Fibroblast of skin of left biceps (primary cell): ENCODE measurements around the gene TNRC6B.
A peak's percentile ranks its signal among the peaks of the same experiment; 100 is the strongest.
"Not testable (repeated sequence)": the region's sequence is repeated elsewhere in the genome, so short reads cannot be mapped to it uniquely, and the experiment has no call there.

ENCODE experiments used
- DNase-seq, 2 experiments: peaks; one replicate each; pipeline ENCODE4 v3.0.0-alpha.2; 2013; ENCODE audit warnings: low read depth in 2 of 2

The TNRC6B gene

DNA sequence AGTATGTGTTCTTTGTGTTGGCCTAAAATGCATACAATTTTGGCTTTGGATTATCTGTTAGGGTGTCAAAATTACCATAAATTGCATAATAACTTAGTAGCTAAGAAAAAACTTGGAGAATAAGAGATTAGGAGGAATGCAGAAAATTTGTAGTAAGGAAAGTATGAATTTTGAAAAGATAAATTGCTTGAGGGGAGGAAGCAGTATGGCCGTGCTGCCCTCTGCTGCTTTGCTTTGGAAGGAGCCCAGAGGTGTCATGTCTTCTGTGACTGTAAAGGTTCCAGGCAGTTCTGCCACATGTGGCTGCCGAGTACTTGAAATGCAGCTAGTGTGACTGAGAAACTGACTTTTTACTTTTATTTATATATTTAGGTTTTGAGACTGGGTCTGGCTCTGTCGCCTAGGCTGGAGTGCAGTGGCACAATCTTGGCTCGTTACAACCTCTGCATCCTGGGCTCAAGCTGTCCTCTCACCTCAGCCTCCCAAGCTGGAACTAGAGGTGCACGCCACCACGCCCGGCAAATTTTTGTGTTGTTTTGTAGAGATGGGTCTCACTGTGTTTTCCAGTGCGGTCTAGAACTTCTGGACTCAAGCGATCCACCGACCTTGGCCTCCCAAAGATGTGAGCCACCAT is 170.4 kb downstream of the TNRC6B start:
- DNase-seq = no peak

DNA sequence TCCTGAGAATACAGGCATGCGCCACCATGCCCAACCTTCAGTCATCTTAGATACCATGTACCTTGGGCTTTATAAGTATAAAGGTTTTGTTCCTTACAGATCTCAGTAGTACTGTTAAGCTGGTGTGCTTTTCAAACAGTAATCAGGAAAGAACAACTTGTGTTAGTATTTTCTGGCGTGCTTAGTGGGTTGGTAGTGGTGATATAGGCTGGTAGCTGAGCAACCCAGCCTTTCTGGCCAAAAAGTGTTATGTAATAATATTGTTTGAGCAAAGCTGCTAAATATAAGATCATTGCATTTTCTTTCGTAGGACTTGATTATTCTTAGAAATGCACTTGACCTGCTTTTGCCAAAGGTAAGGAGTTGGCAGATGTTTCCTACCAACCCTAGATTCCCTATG is 175.0 kb downstream of the TNRC6B start:
- no peak for DNase-seq

DNA sequence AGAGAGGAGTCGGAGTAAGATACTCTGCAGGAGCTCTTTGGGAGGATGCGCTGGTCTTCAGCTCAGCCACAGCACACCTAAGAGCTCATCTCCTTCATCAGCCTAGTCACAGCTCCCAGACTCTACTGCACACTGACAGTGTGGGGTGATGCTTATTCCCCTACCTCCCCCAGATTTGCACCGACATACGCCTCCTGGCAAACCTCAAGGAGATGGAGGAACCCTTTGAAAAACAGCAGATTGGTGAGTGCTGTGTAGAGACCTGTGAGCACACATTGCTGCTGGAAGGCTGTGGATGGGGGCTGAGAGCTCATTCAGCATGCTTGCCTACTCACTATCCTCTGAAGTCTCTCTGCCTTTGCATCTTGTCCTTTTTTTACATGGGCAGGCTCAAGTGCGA is 183.4 kb downstream of the TNRC6B start:
- DNase-seq = no peak

DNA sequence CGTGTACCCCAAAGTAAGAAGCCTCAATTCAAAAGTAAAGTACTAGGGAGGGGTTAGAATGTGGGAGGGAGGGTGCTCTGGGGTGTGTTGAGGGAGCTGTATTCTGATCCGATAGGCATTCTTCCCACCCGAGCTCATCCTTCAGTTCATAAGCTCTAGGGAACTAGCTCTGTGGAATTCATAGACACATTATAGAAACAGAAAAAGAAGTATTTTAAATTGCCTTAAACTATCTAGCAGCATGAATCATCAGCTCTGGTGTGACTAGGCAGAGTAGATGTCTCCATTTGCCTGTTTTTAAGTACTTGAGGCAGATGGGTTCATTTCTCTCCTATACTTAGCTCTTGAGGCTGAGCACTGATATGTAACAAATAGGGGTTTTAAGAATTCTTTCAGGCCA is 185.3 kb downstream of the TNRC6B start:
- DNase-seq = peak; percentile 45 to 52

DNA sequence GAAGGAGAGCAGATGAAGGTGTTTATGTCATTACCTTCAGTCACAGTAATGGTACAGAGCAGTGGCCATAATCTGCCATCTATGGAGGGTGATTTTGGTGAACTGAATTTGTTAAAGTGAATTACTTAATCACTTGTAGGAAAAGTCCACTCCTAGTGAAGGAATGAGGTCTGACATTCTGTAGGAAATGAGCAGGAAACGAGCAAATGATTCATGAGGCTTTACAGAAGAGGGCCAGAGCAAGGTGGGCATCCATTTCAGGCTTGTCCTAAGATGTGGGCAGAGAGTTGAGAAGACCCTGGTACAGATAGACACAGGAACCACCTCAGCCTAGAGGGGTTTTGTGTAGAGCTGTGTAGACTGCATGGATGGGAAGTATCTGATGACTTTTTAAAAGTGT is 186.7 kb downstream of the TNRC6B start:
- DNase-seq = no peak

DNA sequence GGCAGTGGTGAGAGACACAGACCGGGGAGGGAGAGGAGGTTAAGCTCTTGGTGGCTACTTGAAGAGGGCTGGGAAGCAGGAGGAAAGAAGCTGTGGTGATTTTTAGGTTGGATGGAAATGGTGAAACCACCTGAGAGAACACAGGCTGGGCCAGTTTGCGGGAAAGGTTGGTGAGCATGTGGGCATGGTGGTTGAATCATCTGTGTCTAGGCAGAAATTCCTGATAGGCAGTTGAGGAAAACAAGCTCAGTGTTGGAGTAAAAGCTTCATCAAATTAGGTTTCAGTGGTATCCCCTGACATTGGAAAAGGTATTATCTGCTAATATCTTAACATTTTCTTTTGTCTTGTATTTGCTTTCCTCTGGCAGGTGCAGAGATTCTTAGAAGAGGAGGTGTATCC is 188.3 kb downstream of the TNRC6B start:
- DNase-seq = no peak

DNA sequence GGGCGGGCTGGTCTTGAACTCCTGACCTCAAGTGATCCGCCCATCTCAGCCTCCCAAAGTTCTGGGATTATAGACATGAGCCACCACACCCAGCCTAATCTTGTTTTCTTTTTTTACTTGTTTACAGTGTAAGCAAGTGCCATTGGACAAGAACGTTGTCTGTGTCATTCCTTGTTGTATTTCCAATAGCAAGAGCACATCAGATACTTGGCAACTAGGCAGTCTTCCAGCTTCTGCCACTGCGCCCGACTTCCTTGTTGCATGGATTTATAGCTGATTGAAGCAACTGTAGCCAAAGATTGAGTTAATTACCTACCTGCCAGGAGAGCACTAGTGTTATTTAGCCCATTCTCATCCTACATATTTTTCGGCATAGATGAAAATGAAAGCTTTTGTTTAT is 189.6 kb downstream of the TNRC6B start:
- no peak for DNase-seq

DNA sequence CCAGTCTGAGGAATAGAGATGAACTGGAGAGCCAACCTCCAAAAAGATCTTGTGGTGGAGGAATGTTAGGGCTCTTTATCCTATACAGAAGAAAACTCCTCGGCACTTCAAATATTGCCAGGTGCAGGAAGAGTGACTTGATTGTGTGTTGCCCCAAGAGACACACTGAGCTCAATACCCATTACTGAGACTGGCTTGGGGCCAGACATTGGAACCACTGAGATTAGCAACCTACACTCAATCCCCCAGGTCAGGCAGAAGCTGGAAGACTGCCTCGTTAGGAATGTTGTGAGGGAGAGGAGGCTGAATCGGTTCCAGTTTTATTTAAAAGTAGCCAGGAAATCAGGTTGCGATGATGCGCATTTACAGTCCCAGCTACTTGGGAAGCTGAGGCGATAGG is 190.3 kb downstream of the TNRC6B start:
- no peak for DNase-seq

DNA sequence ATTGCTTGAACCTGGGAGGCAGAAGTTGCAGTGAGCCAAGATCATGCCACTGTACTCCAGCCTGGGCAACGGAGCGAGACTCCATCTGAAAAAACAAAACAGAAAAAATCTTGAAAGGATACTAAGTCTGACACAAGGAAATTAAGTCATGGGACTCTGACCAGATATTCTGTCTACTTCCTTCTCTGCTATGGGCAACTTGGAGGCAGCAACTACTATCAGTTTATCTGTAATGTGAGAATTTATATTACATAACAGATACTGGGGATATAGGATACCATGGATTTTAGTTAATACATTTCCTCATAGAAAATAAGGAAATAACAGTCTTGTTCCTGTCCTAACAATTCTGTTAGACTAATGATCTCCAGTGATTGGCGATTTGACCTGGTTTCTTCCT is 191.1 kb downstream of the TNRC6B start:
- DNase-seq = no peak

DNA sequence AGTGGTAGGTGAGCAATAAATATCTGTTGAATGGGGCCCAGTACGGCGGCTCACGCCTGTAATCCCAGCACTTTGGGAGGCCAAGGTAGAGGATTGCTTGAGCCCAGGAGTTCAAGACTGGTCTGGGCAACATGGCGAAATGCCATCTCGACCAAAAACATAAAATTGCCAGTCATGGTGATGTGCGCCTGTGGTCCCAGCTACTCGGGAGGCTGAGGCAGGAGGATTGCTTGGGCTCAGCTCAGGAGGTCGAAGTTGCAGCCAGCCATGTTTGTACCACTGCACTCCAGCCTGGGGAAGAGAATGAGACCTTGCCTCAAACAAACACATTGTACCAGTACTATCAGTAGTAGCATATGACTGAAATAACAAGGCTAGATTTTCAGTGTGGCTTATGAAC is 196.8 kb downstream of the TNRC6B start:
- no peak for DNase-seq

DNA sequence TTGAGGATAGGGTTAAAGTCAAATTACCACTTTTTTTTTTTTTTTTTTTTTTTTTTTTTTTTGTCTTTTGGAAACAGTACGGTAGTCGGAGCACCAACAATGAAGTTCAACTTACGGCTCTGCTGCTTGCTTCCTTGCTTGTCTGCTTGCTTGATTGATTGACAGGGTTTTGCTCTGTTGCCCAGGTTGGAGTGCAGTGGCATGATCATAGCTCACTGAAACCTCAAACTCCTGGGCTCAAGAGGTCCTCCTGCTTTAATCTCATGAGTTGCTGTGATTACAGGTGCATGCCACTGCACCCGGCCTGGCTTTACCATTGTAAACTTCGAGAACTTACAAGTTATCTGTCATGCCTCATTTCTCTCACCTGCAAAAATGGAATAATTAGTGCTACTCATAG is 198.4 kb downstream of the TNRC6B start:
- no peak for DNase-seq

DNA sequence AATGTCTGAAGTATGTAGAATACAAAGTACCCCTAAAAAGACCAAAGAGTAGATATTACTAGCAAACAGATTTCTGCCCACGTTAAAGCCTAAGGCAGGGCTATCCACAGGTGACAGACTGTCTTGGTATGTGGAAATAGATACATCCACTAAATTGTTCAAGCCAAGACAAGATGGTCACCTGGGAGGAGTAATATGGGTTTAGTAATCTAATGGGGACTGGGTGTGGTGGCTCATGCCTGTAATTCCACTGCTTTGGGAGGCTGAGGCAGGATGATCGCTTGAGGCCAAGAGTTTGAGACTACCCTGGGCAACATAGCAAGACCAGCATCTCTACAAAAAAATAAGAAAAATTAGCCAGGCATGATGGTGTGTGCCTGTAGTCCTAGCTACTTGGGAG is 200.2 kb downstream of the TNRC6B start:
- DNase-seq = no peak

DNA sequence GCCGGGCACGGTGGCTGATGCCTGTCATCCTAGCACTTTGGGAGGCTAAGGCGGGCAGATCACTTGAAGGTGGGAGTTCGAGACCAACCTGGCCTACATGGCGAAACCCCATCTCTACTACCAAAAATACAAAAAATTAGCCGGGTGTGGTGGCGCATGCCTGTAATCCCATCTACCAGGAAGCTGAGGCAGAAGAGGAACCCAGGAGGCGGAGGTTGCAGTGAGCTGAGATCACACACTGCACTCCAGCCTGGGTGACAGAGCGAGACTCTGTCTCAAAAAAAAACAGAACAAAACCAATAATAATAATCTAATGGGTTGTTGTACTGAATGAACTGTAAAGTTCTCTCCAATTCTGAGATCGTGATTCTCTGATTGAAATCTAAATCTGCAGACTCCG is 200.7 kb downstream of the TNRC6B start:
- DNase-seq = not testable (repeated sequence)

DNA sequence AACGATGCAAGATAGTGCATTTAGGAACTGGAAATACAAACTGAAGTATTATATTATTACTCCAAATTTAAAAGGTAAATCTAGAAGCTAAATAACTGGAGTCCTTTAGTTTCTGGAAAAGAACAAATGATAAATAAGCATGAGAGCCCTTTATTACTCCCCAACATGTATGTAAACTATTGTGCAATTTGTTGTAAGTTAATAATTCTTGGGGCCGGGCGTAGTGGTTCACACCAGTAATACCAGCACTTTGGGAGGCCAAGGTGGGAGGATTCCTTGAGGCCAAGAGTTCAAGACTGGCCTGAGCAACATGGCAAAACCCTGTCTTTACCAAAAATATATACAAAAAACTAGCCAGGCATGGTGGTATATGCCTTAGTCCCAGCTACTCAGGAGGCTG is 203.7 kb downstream of the TNRC6B start:
- DNase-seq = no peak

DNA sequence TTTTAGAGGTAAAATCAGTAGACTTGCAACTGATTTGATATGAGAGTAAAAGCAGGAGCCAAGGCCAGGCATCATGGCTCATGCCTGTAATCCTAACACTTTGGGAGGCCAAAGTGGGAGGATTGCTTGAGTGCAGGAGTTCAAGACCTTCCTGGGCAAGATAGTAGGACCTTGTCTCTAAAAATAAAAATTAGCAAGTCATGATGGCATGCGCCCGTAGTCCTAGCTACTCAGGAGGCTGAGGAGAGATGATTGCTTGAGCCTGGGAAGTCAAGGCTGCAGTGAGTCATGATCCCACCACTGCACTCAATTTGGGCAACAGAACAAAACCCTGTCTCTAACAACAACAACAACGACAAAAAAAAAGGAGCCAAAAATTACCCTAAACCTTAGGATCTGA is 206.2 kb downstream of the TNRC6B start:
- no peak for DNase-seq

DNA sequence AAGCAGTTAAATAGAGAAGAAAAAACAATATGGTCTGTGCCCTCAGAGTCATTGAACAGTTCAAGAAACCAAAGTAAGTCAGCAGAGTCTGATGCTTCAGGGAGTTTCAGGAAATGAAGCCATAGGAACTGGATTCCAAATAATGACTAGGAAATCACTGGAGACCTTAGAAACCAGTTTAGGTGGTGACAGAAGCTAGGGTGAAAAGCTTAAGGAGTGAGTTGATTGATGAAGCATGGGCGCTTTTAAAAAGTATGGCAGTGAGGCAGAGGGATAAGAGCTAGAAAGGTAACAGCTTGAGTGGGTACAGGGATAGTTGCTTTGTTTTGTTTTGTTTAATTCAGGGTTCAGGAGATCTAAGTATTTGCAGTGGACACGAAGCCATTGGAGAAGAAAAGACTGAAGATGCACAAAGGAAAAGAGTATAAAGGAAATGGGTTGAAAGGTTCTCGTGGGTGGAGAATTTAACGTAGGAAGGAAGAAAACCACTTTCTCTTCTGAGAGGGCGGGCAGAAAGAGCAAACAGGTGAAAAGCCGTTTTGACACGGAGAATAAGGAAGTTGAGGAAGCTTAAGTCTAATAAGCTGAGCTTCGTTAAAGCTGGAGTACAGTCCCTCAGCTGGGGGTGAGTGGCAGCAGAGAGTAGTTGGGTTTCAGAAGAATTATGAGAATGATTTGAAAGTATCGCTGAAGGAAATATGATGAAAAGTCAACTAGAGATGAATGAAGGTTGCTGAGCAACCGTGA is 207.5 kb downstream of the TNRC6B start:
- no peak for DNase-seq
